ENCODE results near the gene CIAO2A. TPM values are rescaled to one million over a fixed set of nuclear protein-coding genes. Genes with fewer than 3 reads are reported as not detected.

Gene CIAO2A
- total RNA-seq, 2 donors from 2014 or later: 43.6 to 73.7 TPM

DNA sequence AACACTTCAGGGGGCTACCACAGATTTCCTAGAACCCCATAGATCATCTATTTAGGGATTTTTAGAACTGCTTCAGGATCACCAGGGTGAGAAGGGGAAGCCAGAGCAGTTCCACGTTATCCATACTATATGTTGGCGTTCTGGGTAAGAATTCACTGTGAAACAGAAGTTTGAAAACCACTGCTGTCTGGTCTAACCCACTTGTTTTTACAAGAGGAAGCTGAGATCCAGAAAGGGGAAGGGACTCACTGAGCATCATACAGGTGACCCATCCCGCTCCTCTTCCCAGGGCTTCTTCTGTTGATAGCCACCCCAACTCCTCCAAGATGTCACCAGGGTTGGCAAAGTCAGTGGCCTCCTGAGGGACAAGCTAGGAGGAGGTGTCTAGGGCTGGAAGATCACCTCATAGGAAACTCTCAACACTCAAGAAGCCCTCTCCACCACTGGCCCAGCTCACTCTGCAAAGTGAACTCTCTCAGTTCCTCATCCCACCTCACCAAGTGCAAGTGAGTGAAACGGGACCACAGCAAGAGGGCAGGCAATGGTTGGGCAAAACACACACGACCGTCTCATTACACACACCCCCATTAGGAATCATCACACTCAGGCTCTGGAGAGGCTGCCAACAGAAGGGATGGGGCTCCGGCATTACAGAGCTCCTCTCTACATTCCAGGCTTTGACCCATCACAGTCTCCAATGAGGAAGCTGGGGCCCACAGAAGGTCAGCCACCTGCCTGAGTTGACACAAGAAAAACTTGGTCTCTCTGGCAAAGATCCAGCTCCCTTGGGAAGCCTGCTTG, 49.1 kb downstream of the CIAO2A start:
- H3K4me1 ChIP-seq: peaks cover 0 to 44% of the 10 kb centered on the region in 2 donors
- DNase-seq (ENCODE audit: low spot score): no peak
- H3K27ac ChIP-seq: peak overlapping the region; percentile 87 to 91

DNA sequence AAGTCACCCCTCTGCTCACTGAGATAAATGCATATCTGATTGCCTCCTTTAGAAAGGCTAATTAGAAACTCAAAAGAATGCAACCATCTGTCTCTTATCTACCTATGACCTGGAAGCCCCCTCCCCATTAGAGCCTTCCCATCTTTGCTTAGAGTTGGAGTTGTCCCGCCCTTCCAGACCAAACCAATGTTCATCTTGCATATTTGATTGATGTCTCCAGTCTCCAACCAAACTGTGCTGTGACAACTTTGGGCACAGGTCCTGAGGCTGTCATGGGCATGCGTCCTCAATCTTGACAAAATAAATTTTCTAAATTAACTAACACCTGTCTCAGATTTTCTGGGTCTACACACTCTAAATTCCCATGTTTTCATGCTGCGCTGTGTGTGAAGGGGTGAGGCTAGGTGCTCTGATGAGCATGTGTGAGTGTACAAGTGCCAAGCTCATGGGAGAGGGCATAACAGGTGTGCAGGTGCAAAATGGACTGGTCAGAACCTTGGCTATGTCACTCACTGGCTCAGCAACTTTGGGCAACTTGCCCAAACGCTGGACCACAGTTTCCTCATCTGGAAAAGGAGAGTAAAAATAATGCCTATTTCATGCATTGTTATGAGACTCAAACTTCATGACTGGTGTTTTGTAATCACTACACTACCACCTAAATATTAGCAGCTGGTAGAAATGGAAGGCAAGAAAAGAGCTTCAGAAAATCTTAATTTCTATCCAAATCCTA, 54.6 kb downstream of the CIAO2A start:
- H3K9me3 ChIP-seq: no peaks in the 10 kb centered on the region
- H3K27ac ChIP-seq: no peak overlapping the region
- H3K4me1 ChIP-seq: peaks cover 0 to 39% of the 10 kb centered on the region in 2 donors
- no peaks in the 10 kb centered on the region for H3K27me3 ChIP-seq
- no peak for DNase-seq (ENCODE audit: low spot score)
- H3K4me3 ChIP-seq: no peak overlapping the region
- TF ChIP-seq, protein P1, sequence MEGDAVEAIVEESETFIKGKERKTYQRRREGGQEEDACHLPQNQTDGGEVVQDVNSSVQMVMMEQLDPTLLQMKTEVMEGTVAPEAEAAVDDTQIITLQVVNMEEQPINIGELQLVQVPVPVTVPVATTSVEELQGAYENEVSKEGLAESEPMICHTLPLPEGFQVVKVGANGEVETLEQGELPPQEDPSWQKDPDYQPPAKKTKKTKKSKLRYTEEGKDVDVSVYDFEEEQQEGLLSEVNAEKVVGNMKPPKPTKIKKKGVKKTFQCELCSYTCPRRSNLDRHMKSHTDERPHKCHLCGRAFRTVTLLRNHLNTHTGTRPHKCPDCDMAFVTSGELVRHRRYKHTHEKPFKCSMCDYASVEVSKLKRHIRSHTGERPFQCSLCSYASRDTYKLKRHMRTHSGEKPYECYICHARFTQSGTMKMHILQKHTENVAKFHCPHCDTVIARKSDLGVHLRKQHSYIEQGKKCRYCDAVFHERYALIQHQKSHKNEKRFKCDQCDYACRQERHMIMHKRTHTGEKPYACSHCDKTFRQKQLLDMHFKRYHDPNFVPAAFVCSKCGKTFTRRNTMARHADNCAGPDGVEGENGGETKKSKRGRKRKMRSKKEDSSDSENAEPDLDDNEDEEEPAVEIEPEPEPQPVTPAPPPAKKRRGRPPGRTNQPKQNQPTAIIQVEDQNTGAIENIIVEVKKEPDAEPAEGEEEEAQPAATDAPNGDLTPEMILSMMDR (IDR thresholded peaks at IDR 0.05): no peak
- peaks cover 26% of the 10 kb centered on the region for H3K36me3 ChIP-seq

More for the DNA sequence above, 49.1 kb downstream of the CIAO2A start:
- Histone ChIP-seq H3K27me3 (no peaks in the 10 kb centered on the region), H3K9me3 (no peaks in the 10 kb centered on the region), H3K4me3 (peak overlapping the region; percentile 71 to 77), H3K36me3 (peaks cover 8% of the 10 kb centered on the region)
- TF ChIP-seq, protein P1 (IDR thresholded peaks at IDR 0.05): no peak

DNA sequence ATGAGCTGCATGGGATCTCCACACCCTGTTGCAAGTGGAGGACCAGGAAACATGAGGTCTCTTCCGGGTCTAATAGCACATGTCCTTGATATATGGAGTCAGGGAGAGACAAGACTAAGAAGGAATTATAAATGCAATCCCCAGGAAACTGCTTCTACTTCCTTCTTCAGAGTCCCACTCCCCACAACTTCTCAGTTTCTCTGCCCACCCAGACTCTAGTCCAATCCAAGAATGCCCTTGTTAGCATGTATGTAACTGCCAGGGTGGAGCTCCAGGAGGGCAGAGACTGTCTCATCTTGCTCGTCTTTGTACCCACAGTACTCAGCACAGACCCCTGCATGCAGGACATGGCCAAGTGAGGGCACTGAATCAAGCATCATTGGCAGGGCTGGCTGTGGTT, 55.7 kb downstream of the CIAO2A start:
- no peak overlapping the region for H3K4me3 ChIP-seq

DNA sequence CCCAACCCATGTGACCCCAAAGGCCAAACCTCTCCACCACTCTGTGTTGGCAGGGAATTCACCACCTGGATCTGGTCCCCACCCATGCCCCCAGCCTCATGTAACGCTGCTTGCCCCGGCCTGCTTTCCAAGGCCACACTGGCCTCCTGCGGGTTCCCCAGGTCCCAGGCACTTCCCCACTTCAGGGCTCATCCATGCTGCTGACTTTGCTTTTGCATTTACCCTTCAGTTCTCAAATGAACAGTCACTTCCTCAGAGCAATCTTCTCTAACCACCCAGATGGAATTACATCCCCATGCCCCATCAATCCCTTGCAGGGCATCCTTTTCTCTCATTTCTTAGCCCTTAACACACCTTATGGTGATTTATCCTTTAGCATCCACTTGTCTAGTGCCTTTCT, 56.5 kb downstream of the CIAO2A start:
- TF ChIP-seq, protein P1 (IDR thresholded peaks at IDR 0.05): no peak
- Histone ChIP-seq H3K4me1 (peaks cover 0 to 35% of the 10 kb centered on the region in 2 donors), H3K4me3 (no peak overlapping the region), H3K36me3 (peaks cover 26% of the 10 kb centered on the region), H3K27ac (no peak overlapping the region), H3K27me3 (no peaks in the 10 kb centered on the region), H3K9me3 (no peaks in the 10 kb centered on the region)
- DNase-seq (ENCODE audit: low spot score): no peak

More for the DNA sequence above, 55.7 kb downstream of the CIAO2A start:
- Histone ChIP-seq H3K27me3 (no peaks in the 10 kb centered on the region), H3K27ac (no peak overlapping the region), H3K36me3 (peaks cover 26% of the 10 kb centered on the region), H3K9me3 (no peaks in the 10 kb centered on the region), H3K4me1 (peaks cover 0 to 35% of the 10 kb centered on the region in 2 donors)
- DNase-seq (ENCODE audit: low spot score): no peak
- TF ChIP-seq, protein P1 (IDR thresholded peaks at IDR 0.05): no peak

DNA sequence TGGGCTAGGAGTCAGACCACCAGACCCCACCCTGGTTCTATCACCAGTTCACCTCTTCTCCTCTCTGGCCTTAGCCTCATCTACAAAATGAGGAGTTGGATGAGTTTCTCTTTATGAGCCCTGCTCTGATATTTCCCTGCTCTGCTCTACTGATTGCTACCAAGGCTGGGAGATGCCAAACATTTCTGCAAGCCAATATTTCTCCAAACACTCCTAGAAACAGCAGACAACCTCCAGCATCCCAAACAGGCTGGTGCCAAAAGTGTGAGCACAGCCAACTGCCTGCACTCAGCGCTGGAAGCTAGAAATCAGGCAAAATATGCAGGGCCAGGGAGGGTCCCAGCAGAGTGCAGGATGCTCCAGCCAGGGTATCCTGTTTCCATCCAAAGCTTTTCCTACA, 58.1 kb downstream of the CIAO2A start:
- Histone ChIP-seq H3K4me3 (no peak overlapping the region), H3K4me1 (peaks cover 0 to 30% of the 10 kb centered on the region in 2 donors), H3K36me3 (peaks cover 26% of the 10 kb centered on the region), H3K27ac (peak overlapping the region in 1 of 2 donors; percentile 43), H3K9me3 (no peaks in the 10 kb centered on the region), H3K27me3 (no peaks in the 10 kb centered on the region)
- TF ChIP-seq, protein P1 (IDR thresholded peaks at IDR 0.05): no peak
- no peak for DNase-seq (ENCODE audit: low spot score)

Measured in right atrium auricular region (tissue), 2 donors.